Uterus (tissue), 2 donors: Measurements from ENCODE around the gene VSTM4.

ENCODE experiments used
- CTCF ChIP-seq, 4 experiments: fragments of 200-600 bp in 2 of 4; fragments of 450-650 bp in 2 of 4; sonication (generic) in 2 of 4; IDR thresholded peaks; one replicate each; pipeline ENCODE4 v1.5.1; 2016 to 2019; ENCODE audit warnings: antibody characterized with exemption in 4 of 4, mild to moderate bottlenecking in 2 of 4, moderate library complexity in 1 of 4
- POLR2A ChIP-seq, 2 donors: fragments of 450-650 bp; IDR thresholded peaks; one replicate each; pipeline ENCODE4 v1.6.1; 2016; ENCODE audit warnings: antibody characterized with exemption in 2 of 2, mild to moderate bottlenecking in 1 of 2, moderate library complexity in 1 of 2

GRCh38 chr10:49151025-49151445 is 35.7 kb upstream of the VSTM4 start:
- TF ChIP-seq CTCF (IDR thresholded peaks at IDR 0.05) (no peak), POLR2A (IDR thresholded peaks at IDR 0.05) (no peak)
